Activated CD4-positive, alpha-beta T cell treated with anti-CD3 and anti-CD28 coated beads, Interleukin-2, amount 10 ng/mL, durations not matched to agents 24 days and 14 days (primary cell): ENCODE measurements around the gene TMEM254. TPM values are rescaled to one million over a fixed set of nuclear protein-coding genes. Genes with fewer than 3 reads are reported as not detected.
"Not testable (repeated sequence)": the region's sequence is repeated elsewhere in the genome, so short reads cannot be mapped to it uniquely, and the experiment has no call there.

Source experiments
- DNase-seq: peaks from one replicate; pipeline ENCODE4 v3.0.0; 2022
- H3K27ac Mint-ChIP-seq: one replicate; pipeline ENCODE4 v1.8.0; 2022; ENCODE audit warnings: mild to moderate bottlenecking, mixed read lengths
- H3K27me3 Mint-ChIP-seq: one replicate; pipeline ENCODE4 v1.8.0; 2022; ENCODE audit warnings: mixed read lengths
- H3K36me3 Mint-ChIP-seq: one replicate; pipeline ENCODE4 v1.8.0; 2022; ENCODE audit warnings: low read depth, mild to moderate bottlenecking, mixed read lengths
- H3K4me1 Mint-ChIP-seq: one replicate; pipeline ENCODE4 v1.8.0; 2021; ENCODE audit warnings: mixed read lengths
- H3K4me3 Mint-ChIP-seq: one replicate; pipeline ENCODE4 v1.8.0; 2022; ENCODE audit warnings: mild to moderate bottlenecking, moderate library complexity, mixed read lengths
- H3K9me3 Mint-ChIP-seq: one replicate; pipeline ENCODE4 v1.8.0; 2021; ENCODE audit warnings: mixed read lengths
- intact Hi-C: fragments of 100-400 bp; cut with micrococcal nuclease; formaldehyde crosslinking; loops from one replicate; pipeline ENCODE4 v1.15.1; 2023
- total RNA-seq: library from RNA; stranded (reverse); gene quantifications from 2 replicates; pipeline ENCODE4 v1.2.3, GENCODE V29; 2022

The TMEM254 gene
- total RNA-seq, 1 donor from 2014 or later: 14.8 TPM

DNA sequence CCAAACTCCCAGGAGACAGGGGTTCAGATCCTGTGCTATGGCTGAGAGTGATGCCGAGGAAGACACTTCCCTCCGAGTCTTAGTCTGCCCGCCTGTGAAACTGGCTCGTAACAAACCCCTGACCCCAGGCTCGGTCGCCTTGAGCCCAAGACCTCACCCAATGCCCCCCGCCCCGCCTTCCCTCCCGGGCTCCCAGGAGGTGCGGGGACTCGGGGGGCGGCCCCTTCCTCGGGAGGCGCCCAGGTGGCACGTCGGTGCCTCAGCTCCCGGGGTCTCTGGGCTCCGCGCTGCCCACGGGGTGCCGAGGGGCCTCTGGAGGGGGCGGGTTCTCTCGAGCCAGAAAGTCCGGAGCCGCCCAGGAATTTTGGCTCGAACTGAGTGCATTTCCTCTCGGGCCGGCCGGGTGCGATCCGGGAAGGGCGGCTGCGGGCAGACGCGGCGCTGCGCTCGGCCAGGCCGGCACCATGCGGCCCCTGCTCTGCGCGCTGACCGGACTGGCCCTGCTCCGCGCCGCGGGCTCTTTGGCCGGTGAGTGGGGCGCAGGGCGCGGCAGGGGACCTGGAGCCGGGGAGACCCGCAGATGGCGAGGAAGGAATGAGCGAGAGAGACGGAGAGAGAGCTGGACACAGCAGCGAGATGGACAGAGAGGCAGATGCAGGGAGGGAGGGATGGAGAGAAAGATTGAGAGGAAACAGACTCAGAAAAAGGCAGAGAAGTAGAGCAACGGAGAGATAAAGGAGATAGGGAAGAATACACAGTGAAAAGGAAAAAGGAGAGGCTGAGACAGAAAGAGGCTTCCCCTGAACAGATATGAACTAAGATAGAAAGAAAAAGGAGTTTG lies 54.1 kb downstream of the TMEM254 start, which contains the start of gene PLAC9:
Gene PLAC9 (plus strand): TSS at position 432 of the 841 bp plus-strand sequence. CDS start 33 bp downstream, at position 465.
- H3K9me3 Mint-ChIP-seq: no peaks in the 10 kb centered on the region
- peaks cover 35% of the 10 kb centered on the region for H3K27me3 Mint-ChIP-seq
- H3K4me1 Mint-ChIP-seq: peaks cover 3% of the 10 kb centered on the region
- H3K36me3 Mint-ChIP-seq: no peaks in the 10 kb centered on the region
- no peak for DNase-seq
- no peak within 1 kb of the TSS for H3K27ac Mint-ChIP-seq
- intact Hi-C loops: loop anchor here (5.0 kb wide), 1 partner anchor 75 kb away; no protein-coding TSS in a partner anchor
- H3K4me3 Mint-ChIP-seq: no peak within 1 kb of the TSS

DNA sequence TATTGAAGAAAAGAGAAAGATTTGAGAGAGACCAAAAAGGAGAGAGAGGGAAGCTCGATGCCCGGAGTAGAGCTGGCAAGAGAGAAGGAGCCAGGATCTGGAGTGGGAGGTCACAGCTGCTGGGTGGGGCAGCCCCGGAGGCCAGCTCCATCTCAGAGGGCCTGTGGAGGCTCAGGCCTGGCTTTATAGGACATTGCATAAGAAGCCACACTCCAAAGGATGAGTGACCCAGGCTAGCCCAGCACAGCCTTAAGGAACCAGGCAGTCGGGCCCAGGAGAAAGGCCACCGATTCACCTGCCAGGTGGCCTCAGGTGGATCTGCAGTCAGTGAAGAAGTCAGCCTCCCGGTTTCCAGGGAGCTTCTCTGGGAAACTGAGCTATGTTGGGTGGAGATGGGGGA lies 54.7 kb downstream of the TMEM254 start:
- no peak overlapping the region for H3K27ac Mint-ChIP-seq
- H3K9me3 Mint-ChIP-seq: no peaks in the 10 kb centered on the region
- peaks cover 35% of the 10 kb centered on the region for H3K27me3 Mint-ChIP-seq
- no peak for DNase-seq
- peaks cover 3% of the 10 kb centered on the region for H3K4me1 Mint-ChIP-seq
- no peaks in the 10 kb centered on the region for H3K36me3 Mint-ChIP-seq
- intact Hi-C loops: loop anchor here (5.0 kb wide), 1 partner anchor 76 kb away; no protein-coding TSS in a partner anchor
- no peak overlapping the region for H3K4me3 Mint-ChIP-seq

DNA sequence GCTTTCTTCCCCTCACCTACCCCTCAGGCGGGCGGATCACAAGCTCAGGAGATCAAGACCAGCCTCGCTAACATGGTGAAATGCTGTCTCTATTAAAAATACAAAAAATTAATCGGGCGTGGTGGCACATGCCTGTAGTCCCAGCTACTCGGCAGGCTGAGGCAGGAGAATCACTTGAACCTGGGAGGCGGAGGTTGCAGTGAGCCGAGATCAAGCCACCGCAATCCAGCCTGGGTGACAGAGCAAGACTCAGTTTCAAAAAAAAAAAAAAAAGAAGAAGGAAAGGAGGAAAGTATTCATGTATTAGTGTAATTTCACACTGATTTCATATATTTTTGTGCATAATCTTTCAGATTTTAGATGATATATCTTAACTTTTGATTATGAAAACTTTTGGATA lies 55.2 kb downstream of the TMEM254 start:
- intact Hi-C loops: loop anchor here (5.0 kb wide), 1 partner anchor 76 kb away; no protein-coding TSS in a partner anchor
- not testable (repeated sequence) for H3K27ac Mint-ChIP-seq, H3K9me3 Mint-ChIP-seq, H3K4me3 Mint-ChIP-seq, H3K36me3 Mint-ChIP-seq, H3K4me1 Mint-ChIP-seq, DNase-seq
- H3K27me3 Mint-ChIP-seq: peaks cover 35% of the 10 kb centered on the region

DNA sequence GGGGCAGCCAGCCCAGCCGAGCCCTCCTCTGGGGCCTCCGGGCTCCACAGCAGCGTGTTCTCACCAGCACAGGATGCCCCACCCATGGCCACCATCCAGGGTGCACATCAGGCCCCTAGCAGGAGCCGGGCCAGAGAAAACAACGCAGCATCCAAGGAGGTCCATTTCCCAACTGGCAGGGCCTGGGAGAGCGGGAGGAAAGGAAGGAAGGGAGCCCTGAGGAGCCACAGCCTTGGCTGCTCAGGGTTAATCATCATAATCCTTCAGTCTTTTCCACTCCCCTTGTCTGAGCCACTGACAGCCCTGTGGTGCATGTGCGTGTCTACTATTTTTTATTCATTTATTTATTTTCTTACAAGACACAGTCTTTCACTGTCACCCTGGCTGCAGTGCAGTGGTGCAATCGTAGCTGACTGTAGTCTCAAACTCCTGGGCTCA lies 57.7 kb downstream of the TMEM254 start:
- DNase-seq: no peak
- no peak overlapping the region for H3K4me3 Mint-ChIP-seq
- H3K27ac Mint-ChIP-seq: no peak overlapping the region
- peaks cover 3% of the 10 kb centered on the region for H3K4me1 Mint-ChIP-seq
- peaks cover 29% of the 10 kb centered on the region for H3K27me3 Mint-ChIP-seq
- intact Hi-C loops: no loop called here
- no peaks in the 10 kb centered on the region for H3K36me3 Mint-ChIP-seq
- no peaks in the 10 kb centered on the region for H3K9me3 Mint-ChIP-seq

DNA sequence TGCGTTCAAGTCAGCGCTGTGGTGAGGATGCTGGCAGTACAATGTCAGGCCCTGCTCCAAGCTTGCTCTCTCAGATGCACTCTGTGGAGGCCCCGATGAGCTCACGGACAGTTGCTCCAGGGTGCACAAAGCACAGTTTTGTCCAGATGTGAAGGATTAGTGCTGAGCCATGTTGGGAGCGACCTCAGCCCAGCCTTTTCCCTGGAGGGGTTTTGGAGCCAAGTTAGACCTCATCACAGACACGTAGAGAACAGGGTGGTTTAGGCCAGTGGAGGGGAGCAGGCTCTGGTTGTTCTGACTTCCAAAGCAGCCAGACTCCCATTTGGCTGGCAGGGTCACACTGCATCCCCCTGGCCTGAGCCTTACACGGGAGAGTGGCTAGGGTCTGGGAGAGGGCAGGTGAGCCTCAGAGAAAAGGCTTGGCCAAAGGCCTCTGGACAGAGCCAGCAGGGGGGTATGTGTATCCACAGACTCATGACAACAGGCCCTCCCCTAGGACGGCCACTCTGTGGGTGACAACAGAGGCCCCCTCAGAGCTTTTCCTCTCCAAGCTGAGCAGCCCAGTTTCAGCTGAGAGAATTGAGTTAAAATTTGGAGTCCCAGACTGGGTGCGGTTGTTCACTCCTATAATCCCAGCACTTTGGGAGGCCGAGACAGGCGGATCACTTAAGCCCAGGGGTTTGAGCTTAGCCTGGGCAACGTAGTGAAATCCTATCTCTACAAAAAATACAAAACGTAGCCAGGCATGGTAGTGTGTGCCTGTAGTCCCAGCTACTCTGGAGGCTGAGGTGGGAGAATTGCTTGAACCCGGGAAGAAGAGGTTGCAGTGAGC lies 58.8 kb downstream of the TMEM254 start:
- no peak for DNase-seq
- Mint-ChIP-seq H3K9me3 (no peaks in the 10 kb centered on the region), H3K27ac (no peak overlapping the region), H3K4me3 (no peak overlapping the region), H3K4me1 (peaks cover 3% of the 10 kb centered on the region), H3K36me3 (no peaks in the 10 kb centered on the region), H3K27me3 (peaks cover 21% of the 10 kb centered on the region)
- intact Hi-C loops: no loop called here

DNA sequence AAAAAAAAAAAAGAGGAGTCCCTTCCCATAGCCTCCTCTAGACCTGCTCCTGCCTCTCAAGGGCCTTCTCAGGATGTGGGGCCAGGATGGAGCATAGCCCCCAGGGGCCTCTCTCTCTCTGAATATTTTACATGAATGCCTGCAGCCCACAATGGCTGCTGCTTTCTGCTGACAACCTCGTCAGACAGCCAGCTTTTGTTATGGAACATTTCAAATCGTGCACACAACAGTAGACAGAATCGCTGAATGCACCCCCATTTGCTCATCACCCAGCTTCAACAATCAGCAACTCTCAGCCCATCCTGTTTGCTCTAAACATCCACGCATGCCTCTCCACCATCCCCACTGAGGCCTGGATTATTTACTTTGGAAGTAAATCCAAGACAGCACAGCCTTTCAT lies 59.5 kb downstream of the TMEM254 start:
- intact Hi-C loops: no loop called here
- H3K36me3 Mint-ChIP-seq: no peaks in the 10 kb centered on the region

DNA sequence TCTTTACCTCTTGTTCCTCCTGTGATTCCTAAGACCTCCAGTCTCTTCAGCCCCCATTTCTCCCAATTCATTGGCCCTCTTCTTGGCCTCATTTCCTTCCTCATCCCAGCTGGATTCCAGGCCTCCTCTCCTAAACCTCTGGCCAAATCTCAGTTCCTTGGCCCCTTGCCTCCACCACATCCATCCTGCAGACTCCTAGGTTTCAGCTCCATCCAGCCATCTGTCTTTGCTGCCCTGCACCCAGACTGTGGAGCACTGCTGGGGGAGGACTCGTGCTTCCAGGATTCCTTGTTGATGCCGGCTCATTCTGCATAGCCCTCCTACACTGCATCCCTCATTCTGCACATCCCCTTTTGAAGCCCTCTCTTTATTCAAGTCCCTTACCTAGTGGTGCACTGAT lies 60.8 kb downstream of the TMEM254 start:
- H3K27me3 Mint-ChIP-seq: peaks cover 7% of the 10 kb centered on the region
- H3K27ac Mint-ChIP-seq: no peak overlapping the region

More for the DNA sequence above, 59.5 kb downstream of the TMEM254 start:
- no peak overlapping the region for H3K27ac Mint-ChIP-seq
- peaks cover 1% of the 10 kb centered on the region for H3K4me1 Mint-ChIP-seq
- DNase-seq: no peak
- H3K9me3 Mint-ChIP-seq: no peaks in the 10 kb centered on the region
- H3K27me3 Mint-ChIP-seq: peaks cover 18% of the 10 kb centered on the region
- no peak overlapping the region for H3K4me3 Mint-ChIP-seq

DNA sequence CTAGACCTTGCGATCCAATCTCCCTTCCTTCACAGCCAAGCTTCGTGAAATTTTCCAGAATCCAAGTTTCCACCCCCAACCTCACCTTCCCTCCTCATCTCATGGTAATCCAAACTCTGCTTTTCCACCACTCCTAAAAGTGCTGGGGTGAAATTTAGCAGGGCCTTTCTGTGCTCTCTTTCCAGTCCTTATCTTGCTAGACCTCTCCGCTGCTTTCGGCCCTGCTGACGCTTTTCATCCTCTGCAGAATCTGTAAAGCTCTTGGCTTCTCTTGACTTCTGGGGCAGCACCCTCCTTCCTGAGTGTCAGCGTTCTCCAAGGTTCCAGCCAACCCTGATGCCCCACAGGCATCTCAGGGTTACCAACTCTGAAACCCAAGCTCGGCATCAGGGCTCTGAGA lies 61.8 kb downstream of the TMEM254 start:
- H3K27me3 Mint-ChIP-seq: peaks cover 3% of the 10 kb centered on the region
- no peak for DNase-seq
- intact Hi-C loops: no loop called here
- no peak overlapping the region for H3K27ac Mint-ChIP-seq
- no peaks in the 10 kb centered on the region for H3K9me3 Mint-ChIP-seq
- H3K36me3 Mint-ChIP-seq: no peaks in the 10 kb centered on the region
- no peak overlapping the region for H3K4me3 Mint-ChIP-seq
- peaks cover 11% of the 10 kb centered on the region for H3K4me1 Mint-ChIP-seq

More for the DNA sequence above, 60.8 kb downstream of the TMEM254 start:
- intact Hi-C loops: no loop called here
- no peaks in the 10 kb centered on the region for H3K36me3 Mint-ChIP-seq
- DNase-seq: no peak
- no peak overlapping the region for H3K4me3 Mint-ChIP-seq
- peaks cover 4% of the 10 kb centered on the region for H3K4me1 Mint-ChIP-seq
- no peaks in the 10 kb centered on the region for H3K9me3 Mint-ChIP-seq

DNA sequence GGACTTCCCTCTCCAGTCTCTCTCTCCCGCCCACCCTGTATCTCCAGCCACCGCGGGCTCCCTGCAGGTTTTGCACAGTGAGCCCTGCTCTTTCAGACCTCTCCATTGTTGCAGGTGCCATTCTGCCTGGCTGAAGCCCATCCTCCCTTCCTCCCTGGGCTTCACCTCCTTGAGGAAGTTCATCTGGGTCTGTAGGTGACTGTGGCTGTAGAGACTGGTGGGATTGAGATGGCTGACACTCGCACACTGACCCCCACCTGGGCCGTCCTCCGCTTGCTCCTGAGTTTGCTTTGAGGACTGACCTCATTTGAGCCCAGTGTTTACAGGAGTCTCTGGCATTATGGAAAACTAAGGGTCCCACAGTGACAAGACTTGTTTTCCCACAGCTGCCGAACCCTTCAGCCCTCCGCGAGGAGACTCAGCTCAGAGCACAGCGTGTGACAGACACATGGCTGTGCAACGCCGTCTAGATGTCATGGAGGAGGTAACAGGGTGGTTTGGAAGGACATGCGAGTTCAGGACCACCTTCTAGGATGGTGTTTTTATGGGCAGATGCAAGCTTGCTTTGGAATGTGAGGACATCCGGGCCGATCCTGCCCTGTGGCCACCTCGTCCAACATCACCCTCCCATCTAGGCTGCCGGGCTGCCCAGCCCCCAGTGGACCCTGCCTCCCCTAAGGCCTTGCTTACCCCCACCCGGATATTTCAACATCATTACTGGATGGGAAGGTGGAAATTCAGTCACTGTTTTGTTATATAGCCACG lies 63.4 kb downstream of the TMEM254 start:
- Mint-ChIP-seq H3K27me3 (peaks cover 3% of the 10 kb centered on the region), H3K9me3 (no peaks in the 10 kb centered on the region), H3K4me3 (no peak overlapping the region), H3K36me3 (no peaks in the 10 kb centered on the region), H3K4me1 (peaks cover 15% of the 10 kb centered on the region), H3K27ac (no peak overlapping the region)
- intact Hi-C loops: no loop called here
- DNase-seq: no peak

Other genes with a start within 250 kb of the TMEM254 start
- not detected in 2 replicates for gene SFTPD, start 129.6 kb upstream of the TMEM254 start, total RNA-seq
- gene PLAC9, start 54.1 kb downstream of the TMEM254 start, total RNA-seq: not detected in 2 replicates
- 223 and 232 TPM in 2 replicates for gene ANXA11, start 126.9 kb downstream of the TMEM254 start, total RNA-seq
- gene MAT1A, start 211.0 kb downstream of the TMEM254 start, total RNA-seq: not detected in 2 replicates